H1 (cell line): ENCODE results near the gene IPO11. TPM values are rescaled to one million over a fixed set of nuclear protein-coding genes. Genes with fewer than 3 reads are reported as not detected.
"Not testable (repeated sequence)": the region's sequence is repeated elsewhere in the genome, so short reads cannot be mapped to it uniquely, and the experiment has no call there.

Experiments
- CTCF ChIA-PET: fragments of 300-600 bp; sonication (Branson Sonifier 250); formaldehyde crosslinking; loops from one replicate; lab custom pipeline; 2021; ENCODE audit not compliant: partially characterized antibody; lab: Charles Lee
- POLR2A ChIA-PET: fragments of 300-600 bp; sonication (Branson Sonifier 250); formaldehyde crosslinking; loops from one replicate; lab custom pipeline; 2021; ENCODE audit warnings: inconsistent platforms; ENCODE audit not compliant: partially characterized antibody; lab: Charles Lee
- DNase-seq, 2 experiments: peaks; one replicate each; pipeline versions ENCODE4 v3.0.0 to v3.0.0-alpha.2; 2010 to 2022; ENCODE audit warnings: low spot score in 2 of 2, low read depth in 1 of 2, mixed read lengths in 1 of 2
- FAIRE-seq: peaks from 2 replicates; lab custom pipeline; 2011; peaks lifted over from hg19 to GRCh38; lab: Jason Lieb, UNC
- H2AFZ ChIP-seq: 2 replicates; pipeline ENCODE4 v1.8.1; 2012; ENCODE audit warnings: low read length, inconsistent platforms
- H2AK5ac ChIP-seq: 2 replicates; pipeline ENCODE4 v1.6.1; 2013; ENCODE audit warnings: low read depth, low read length
- H2BK120ac ChIP-seq: replicated peaks from 2 replicates; pipeline ENCODE3; 2013; ENCODE audit warnings: low read depth, low read length, inconsistent platforms
- H2BK12ac ChIP-seq: 2 replicates; pipeline ENCODE4 v1.6.1; 2013; ENCODE audit warnings: low read depth, low read length
- H2BK15ac ChIP-seq: 2 replicates; pipeline ENCODE4 v1.6.1; 2013; ENCODE audit warnings: low read length
- H2BK20ac ChIP-seq: 2 replicates; pipeline ENCODE4 v1.6.1; 2013; ENCODE audit warnings: low read length
- H2BK5ac ChIP-seq: 2 replicates; pipeline ENCODE4 v1.6.1; 2013; ENCODE audit warnings: low read depth, low read length
- H3K14ac ChIP-seq: 2 replicates; pipeline ENCODE4 v1.6.1; 2013; ENCODE audit warnings: inconsistent platforms; ENCODE audit not compliant: insufficient read length
- H3K18ac ChIP-seq: 2 replicates; pipeline ENCODE4 v1.6.1; 2013; ENCODE audit warnings: low read length; ENCODE audit errors: extremely low read depth
- H3K23ac ChIP-seq: 2 replicates; pipeline ENCODE4 v1.6.1; 2013; ENCODE audit warnings: inconsistent platforms; ENCODE audit not compliant: insufficient read length
- H3K23me2 ChIP-seq: 2 replicates; pipeline ENCODE4 v1.6.1; 2013; ENCODE audit warnings: low read depth, low read length
- H3K27ac ChIP-seq: 2 replicates; pipeline ENCODE4 v1.6.1; 2011; ENCODE audit warnings: low read depth, low read length, inconsistent platforms
- H3K27me3 ChIP-seq, 4 experiments: replicated peaks in 1 of 4; 1 replicate in 1 of 4; 2 replicates in 3 of 4; pipeline versions ENCODE4 v1.6.1 to v1.8.1; 2011 to 2013; ENCODE audit warnings: low read length in 3 of 4, mild to moderate bottlenecking in 3 of 4, inconsistent platforms in 2 of 4, mixed read lengths in 2 of 4, moderate library complexity in 1 of 4; ENCODE audit not compliant: control insufficient read depth in 3 of 4, insufficient read depth in 3 of 4; ENCODE audit errors: extremely low read depth in 1 of 4
- H3K36me3 ChIP-seq, 4 experiments: 2 replicates each; pipeline versions ENCODE4 v1.6.1 to v1.8.1; 2011 to 2013; ENCODE audit warnings: mild to moderate bottlenecking in 4 of 4, low read length in 3 of 4, moderate library complexity in 2 of 4, control low read depth in 1 of 4, inconsistent platforms in 1 of 4; ENCODE audit not compliant: insufficient read depth in 4 of 4, control insufficient read depth in 2 of 4
- H3K4ac ChIP-seq: replicated peaks from 2 replicates; pipeline ENCODE3; 2013; ENCODE audit warnings: low read length, low read depth, mixed read lengths, inconsistent platforms; ENCODE audit not compliant: insufficient read length
- H3K4me1 ChIP-seq, 4 experiments: replicated peaks in 1 of 4; 1 replicate in 1 of 4; 2 replicates in 3 of 4; pipeline versions ENCODE4 v1.6.1 to v1.8.1; 2011 to 2013; ENCODE audit warnings: low read length in 3 of 4, inconsistent platforms in 2 of 4, mixed read lengths in 1 of 4; ENCODE audit not compliant: insufficient read depth in 4 of 4, control insufficient read depth in 3 of 4
- H3K4me2 ChIP-seq, 2 experiments: 2 replicates each; pipeline versions ENCODE4 v1.6.1 to v1.8.1; 2011 to 2013; ENCODE audit warnings: low read depth in 2 of 2, low read length in 2 of 2, control low read depth in 1 of 2, inconsistent platforms in 1 of 2, mild to moderate bottlenecking in 1 of 2; ENCODE audit not compliant: insufficient read depth in 1 of 2
- H3K4me3 ChIP-seq, 4 experiments: fragments of 200-600, 300-600 bp in 1 of 4; sonication (generic), shearing (Covaris generic), sonication (Bioruptor Twin) in 1 of 4; 2 replicates each; pipeline versions ENCODE4 v1.5.1 to v1.8.1; 2011 to 2016; ENCODE audit warnings: low read length in 4 of 4, low read depth in 3 of 4, control low read depth in 2 of 4, inconsistent platforms in 2 of 4, mild to moderate bottlenecking in 2 of 4, mixed read lengths in 1 of 4, moderate library complexity in 1 of 4; ENCODE audit not compliant: insufficient read depth in 2 of 4; ENCODE audit errors: extremely low read depth in 1 of 4
- H3K56ac ChIP-seq: replicated peaks from 2 replicates; pipeline ENCODE3; 2013; ENCODE audit warnings: low read depth, mild to moderate bottlenecking, mixed read lengths, low read length, inconsistent platforms; ENCODE audit not compliant: insufficient read length
- H3K79me1 ChIP-seq: 2 replicates; pipeline ENCODE4 v1.6.1; 2013; ENCODE audit warnings: low read depth, low read length, control low read depth
- H3K79me2 ChIP-seq, 2 experiments: 2 replicates each; pipeline versions ENCODE4 v1.6.1 to v1.8.1; 2012 to 2013; ENCODE audit warnings: low read length in 2 of 2, mild to moderate bottlenecking in 2 of 2, inconsistent platforms in 1 of 2; ENCODE audit not compliant: insufficient read depth in 2 of 2, control insufficient read depth in 1 of 2
- H3K9ac ChIP-seq, 4 experiments: replicated peaks in 1 of 4; 1 replicate in 1 of 4; 2 replicates in 3 of 4; pipeline versions ENCODE4 v1.6.1 to v1.8.1; 2011 to 2013; ENCODE audit warnings: low read depth in 3 of 4, low read length in 3 of 4, control low read depth in 2 of 4, mild to moderate bottlenecking in 2 of 4, moderate library complexity in 2 of 4, inconsistent platforms in 1 of 4; ENCODE audit errors: extremely low read depth in 1 of 4
- H3K9me3 ChIP-seq, 2 experiments: 2 replicates each; pipeline versions ENCODE4 v1.6.1 to v1.8.1; 2012 to 2013; ENCODE audit warnings: mild to moderate bottlenecking in 2 of 2, moderate library complexity in 2 of 2, control low read depth in 1 of 2, inconsistent platforms in 1 of 2, low read depth in 1 of 2, low read length in 1 of 2, mixed read lengths in 1 of 2; ENCODE audit not compliant: insufficient read depth in 2 of 2
- H4K20me1 ChIP-seq, 2 experiments: replicated peaks in 1 of 2; 2 replicates each; pipeline versions ENCODE3 to v1.8.1; 2011 to 2013; ENCODE audit warnings: inconsistent platforms in 2 of 2, low read length in 2 of 2, mild to moderate bottlenecking in 1 of 2; ENCODE audit not compliant: insufficient read depth in 2 of 2, control insufficient read depth in 1 of 2
- H4K5ac ChIP-seq: 2 replicates; pipeline ENCODE4 v1.6.1; 2013; ENCODE audit warnings: low read length, low read depth, mixed read lengths, inconsistent platforms; ENCODE audit not compliant: insufficient read length
- H4K8ac ChIP-seq: 2 replicates; pipeline ENCODE4 v1.8.0; 2013; ENCODE audit warnings: mild to moderate bottlenecking, moderate library complexity, low read length, inconsistent platforms; ENCODE audit not compliant: insufficient read depth; ENCODE audit errors: extremely low read depth
- H4K91ac ChIP-seq: replicated peaks from 2 replicates; pipeline ENCODE3; 2013; ENCODE audit warnings: low read length, mixed read lengths, inconsistent platforms; ENCODE audit not compliant: insufficient read length
- ASH2L ChIP-seq: fragments of 200-600, 300-600 bp; sonication (generic); IDR thresholded peaks from one replicate; pipeline ENCODE4 v1.7.1; 2017; ENCODE audit warnings: low read length
- polyA plus RNA-seq, 7 experiments: library from polyadenylated mRNA; depleted of rRNA in 3 of 7; stranded (reverse) in 5 of 7; unstranded in 2 of 7; fragments of >200 nt in 5 of 7; fragments of 200-250 nt in 2 of 7; gene quantifications; 1 replicate in 5 of 7; 2 replicates in 1 of 7; 4 replicates in 1 of 7; pipeline versions ENCODE4 v1.2.1 to v1.2.3, GENCODE V29; 2011 to 2013; ENCODE audit warnings: missing spikeins in 2 of 7, mixed read lengths in 2 of 7
- total RNA-seq: library from RNA; stranded (reverse); fragmentation: NEBNext Ultra II Directional; extraction: Animal tissue kit (Norgen Biotek cat#: 25700); gene quantifications from 2 replicates; pipeline ENCODE4 v1.2.1, GENCODE V29; 2021

IPO11 gene
- total and polyA plus RNA-seq, 2 of the 8 experiments (the other 6 are each of a cell fraction or from before 2014, with no cell fraction given): 23.6 to 64.4 TPM

- TF ChIP-seq ASH2L: no peak
These were observed 241.5 kb downstream of the IPO11 start (continued) for GRCh38 chr5:62653864-62654575.

GRCh38 chr5:62657772-62658171 lies 245.2 kb downstream of the IPO11 start:
- H3K4me2 ChIP-seq, H2BK15ac ChIP-seq, H4K91ac ChIP-seq, H3K56ac ChIP-seq, H3K23ac ChIP-seq, H3K18ac ChIP-seq, POLR2A ChIA-PET, H3K36me3 ChIP-seq, H2BK5ac ChIP-seq, H3K79me1 ChIP-seq, H2BK12ac ChIP-seq, H3K23me2 ChIP-seq, H3K14ac ChIP-seq, H2BK20ac ChIP-seq, H2AFZ ChIP-seq, H4K20me1 ChIP-seq, H2AK5ac ChIP-seq, DNase-seq, H3K4me1 ChIP-seq, FAIRE-seq, H3K4ac ChIP-seq, H3K79me2 ChIP-seq, H2BK120ac ChIP-seq, H4K5ac ChIP-seq, H3K27me3 ChIP-seq, H3K9ac ChIP-seq, H4K8ac ChIP-seq, H3K4me3 ChIP-seq, H3K27ac ChIP-seq, CTCF ChIA-PET: not testable (repeated sequence)
- peaks cover 12 to 14% of the 10 kb centered on the region in 2 experiments; a peak in 3 of 4 replicates for H3K9me3 ChIP-seq
